ENCODE results near the gene PCDHB15.
A peak's percentile ranks its signal among the peaks of the same experiment; 100 is the strongest.

Gene PCDHB15

GRCh38 chr5:141250576-141250975 lies 5.4 kb downstream of the PCDHB15 start:
- TF ChIP-seq CTCF (IDR thresholded peaks at IDR 0.05; ENCODE audit: low read length, missing control alignments) = no peak
- no peak for DNase-seq (ENCODE audit: low read depth)
- no peak overlapping the region for H3K4me3 ChIP-seq (replicated peaks; ENCODE audit: low read depth, low read length)

GRCh38 chr5:141258464-141258863 lies 13.3 kb downstream of the PCDHB15 start:
- H3K4me3 ChIP-seq (replicated peaks; ENCODE audit: low read depth, low read length) = no peak overlapping the region
- no peak for DNase-seq (ENCODE audit: low read depth)
- no peak for TF ChIP-seq CTCF (IDR thresholded peaks at IDR 0.05; ENCODE audit: low read length, missing control alignments)

- no peak for TF ChIP-seq CTCF (IDR thresholded peaks at IDR 0.05; ENCODE audit: low read length, missing control alignments)
- no peak for DNase-seq (ENCODE audit: low read depth)
- no peak overlapping the region for H3K4me3 ChIP-seq (replicated peaks; ENCODE audit: low read depth, low read length)
These were observed 13.8 kb downstream of the PCDHB15 start for GRCh38 chr5:141258948-141259347.

GRCh38 chr5:141260458-141261237 lies 15.5 kb downstream of the PCDHB15 start:
- no peak for TF ChIP-seq CTCF (IDR thresholded peaks at IDR 0.05; ENCODE audit: low read length, missing control alignments)
- H3K4me3 ChIP-seq (replicated peaks; ENCODE audit: low read depth, low read length) = no peak overlapping the region
- peak; percentile 12 for DNase-seq (ENCODE audit: low read depth)

- no peak for DNase-seq (ENCODE audit: low read depth)
- H3K4me3 ChIP-seq (replicated peaks; ENCODE audit: low read depth, low read length) = no peak overlapping the region
- no peak for TF ChIP-seq CTCF (IDR thresholded peaks at IDR 0.05; ENCODE audit: low read length, missing control alignments)
These were observed 16.0 kb downstream of the PCDHB15 start for GRCh38 chr5:141261238-141261546.

- DNase-seq (ENCODE audit: low read depth) = no peak
- no peak overlapping the region for H3K4me3 ChIP-seq (replicated peaks; ENCODE audit: low read depth, low read length)
- TF ChIP-seq CTCF (IDR thresholded peaks at IDR 0.05; ENCODE audit: low read length, missing control alignments) = no peak
These were observed 24.0 kb downstream of the PCDHB15 start for GRCh38 chr5:141269195-141269594.

- no peak for DNase-seq (ENCODE audit: low read depth)
- no peak for TF ChIP-seq CTCF (IDR thresholded peaks at IDR 0.05; ENCODE audit: low read length, missing control alignments)
- H3K4me3 ChIP-seq (replicated peaks; ENCODE audit: low read depth, low read length) = no peak overlapping the region
These were observed 27.7 kb downstream of the PCDHB15 start for GRCh38 chr5:141272906-141273305.
